ENCODE data around the gene USP53. TPM values are rescaled to one million over a fixed set of nuclear protein-coding genes. Genes with fewer than 3 reads are reported as not detected.

USP53 gene
- polyA plus RNA-seq, 1 of the 3 experiments (the other 2 are of a cell fraction) = 8.1 TPM

GRCh38 chr4:119189638-119190037, 22.9 kb upstream of the USP53 start:
- CTCF ChIA-PET = interaction anchor here (0.9 to 1.2 kb wide), 2 partner anchors 148 to 470 kb away, joined by 3 to 4 read pairs; no protein-coding TSS in a partner anchor
- Histone ChIP-seq H3K36me3 (replicated peaks in 1 of 2; ENCODE audit: control insufficient read depth in 1 of 2, insufficient read depth in 2 of 2, low read length in 1 of 2) (no peaks in the 10 kb centered on the region), H3K4me1 (ENCODE audit: control insufficient read depth in 1 of 2, insufficient read depth in 2 of 2, low read depth in 1 of 2, low read length in 1 of 2) (no peaks in the 10 kb centered on the region), H3F3A (replicated peaks; ENCODE audit: insufficient read depth) (no peaks in the 10 kb centered on the region), H3K4me2 (no peak overlapping the region), H3K79me2 (ENCODE audit: insufficient read depth) (no peaks in the 10 kb centered on the region), H2AFZ (ENCODE audit: low read depth) (no peak overlapping the region), H3K27me3 (ENCODE audit: insufficient read depth) (no peaks in the 10 kb centered on the region), H4K20me1 (ENCODE audit: insufficient read depth) (no peaks in the 10 kb centered on the region), H3K9ac (no peak overlapping the region), H3K9me3 (no peaks in the 10 kb centered on the region), H3K9me2 (no peaks in the 10 kb centered on the region), H3K4me3 (ENCODE audit: low read depth in 2 of 2, low read length in 1 of 2) (no peak overlapping the region), H3K27ac (ENCODE audit: low read depth in 2 of 2, low read length in 1 of 2) (no peak overlapping the region)
- no peak for DNase-seq
- WGBS (ENCODE audit: low lambda C conversion rate) = 91% methylated on average over 1 of the region's 1 CpG
- TF ChIP-seq FOXJ3 (CRISPR knock-in tag; IDR thresholded peaks at IDR 0.05) (no peak), MAX (IDR thresholded peaks at IDR 0.05; ENCODE audit: low read depth) (no peak), FOXM1 (IDR thresholded peaks at IDR 0.05; ENCODE audit: low read depth) (no peak), MEF2A (IDR thresholded peaks at IDR 0.05; ENCODE audit: borderline replicate concordance, low read depth) (no peak), RAD21 (IDR thresholded peaks at IDR 0.05; ENCODE audit: low read length) (no peak), SIN3A (IDR thresholded peaks at IDR 0.05; ENCODE audit: borderline replicate concordance, low read depth, low read length) (no peak), IRF3 (IDR thresholded peaks at IDR 0.05; ENCODE audit: low read depth, low read length) (no peak)
- POLR2A ChIA-PET = no interaction called here

- WGBS (ENCODE audit: low lambda C conversion rate) = 82% methylated on average over 2 of the region's 2 CpGs
- H3K4me2 ChIP-seq = no peak overlapping the region
- H3K9me2 ChIP-seq = no peaks in the 10 kb centered on the region
- POLR2A ChIA-PET = no interaction called here
- TF ChIP-seq USF2 (IDR thresholded peaks at IDR 0.05; ENCODE audit: borderline replicate concordance, low read depth, low read length) (no peak), SMC3 (IDR thresholded peaks at IDR 0.05; ENCODE audit: low read depth, low read length) (no peak), RAD21 (IDR thresholded peaks at IDR 0.05; ENCODE audit: low read length) (no peak), MAX (IDR thresholded peaks at IDR 0.05; ENCODE audit: low read depth) (no peak), RFX5 (IDR thresholded peaks at IDR 0.05; ENCODE audit: low read length) (no peak)
- H4K20me1 ChIP-seq (ENCODE audit: insufficient read depth) = no peaks in the 10 kb centered on the region
- H2AFZ ChIP-seq (ENCODE audit: low read depth) = no peak overlapping the region
- CTCF ChIA-PET = interaction anchor here (0.9 to 1.2 kb wide), 2 partner anchors 148 to 471 kb away, joined by 3 to 4 read pairs; no protein-coding TSS in a partner anchor
- no peaks in the 10 kb centered on the region for H3K9me3 ChIP-seq
- no peak for DNase-seq
- no peaks in the 10 kb centered on the region for H3K4me1 ChIP-seq (ENCODE audit: control insufficient read depth in 1 of 2, insufficient read depth in 2 of 2, low read depth in 1 of 2, low read length in 1 of 2)
- H3K27me3 ChIP-seq (ENCODE audit: insufficient read depth) = no peaks in the 10 kb centered on the region
- H3K27ac ChIP-seq (ENCODE audit: low read depth in 2 of 2, low read length in 1 of 2) = no peak overlapping the region
- H3K79me2 ChIP-seq (ENCODE audit: insufficient read depth) = no peaks in the 10 kb centered on the region
- H3K9ac ChIP-seq = no peak overlapping the region
- H3K4me3 ChIP-seq (ENCODE audit: low read depth in 2 of 2, low read length in 1 of 2) = no peak overlapping the region
- H3K36me3 ChIP-seq (replicated peaks in 1 of 2; ENCODE audit: control insufficient read depth in 1 of 2, insufficient read depth in 2 of 2, low read length in 1 of 2) = no peaks in the 10 kb centered on the region
- H3F3A ChIP-seq (replicated peaks; ENCODE audit: insufficient read depth) = no peaks in the 10 kb centered on the region
Measured at GRCh38 chr4:119190354-119190753, 22.2 kb upstream of the USP53 start.

All from SK-N-SH (cell line).